Endothelial cell of umbilical vein (primary cell): Measurements from ENCODE around the gene PANK2. TPM values are rescaled to one million over a fixed set of nuclear protein-coding genes. Genes with fewer than 3 reads are reported as not detected.

Source experiments
- BruUV-seq: library from RNA; stranded (reverse); fragments of 400-500 nt; replicated peaks from 2 replicates; lab custom pipeline; 2021; lab: Mats Ljungman, UMichigan
- CTCF ChIA-PET: fragments of 300-600, 350-600 bp; sonication (Branson Sonifier 250); formaldehyde crosslinking; loops from one replicate; lab custom pipeline; 2021; ENCODE audit warnings: antibody characterized with exemption, inconsistent platforms; lab: Charles Lee
- POLR2A ChIA-PET: fragments of 300-600, 350-600 bp; sonication (Branson Sonifier 250); formaldehyde crosslinking; loops from one replicate; lab custom pipeline; 2021; ENCODE audit warnings: antibody characterized with exemption, inconsistent platforms; lab: Charles Lee
- DNase-seq: peaks from one replicate; pipeline ENCODE4 v3.0.0-alpha.2; 2011; ENCODE audit warnings: low read depth, low spot score
- FAIRE-seq: peaks from 2 replicates; lab custom pipeline; 2011; peaks lifted over from hg19 to GRCh38; lab: Jason Lieb, UNC
- H2AFZ ChIP-seq: 2 replicates; pipeline ENCODE4 v1.6.0; 2012; ENCODE audit warnings: low read depth, low read length, control low read depth, inconsistent platforms
- H3K27ac ChIP-seq: 2 replicates; pipeline ENCODE4 v1.5.1; 2011; ENCODE audit warnings: low read depth, mild to moderate bottlenecking, control low read depth, low read length, moderate library complexity; ENCODE audit not compliant: insufficient read depth
- H3K27me3 ChIP-seq, 2 experiments: 2 replicates each; pipeline versions ENCODE4 v1.6.0 to v1.6.1; 2011; ENCODE audit warnings: low read length in 2 of 2, mixed read lengths in 1 of 2; ENCODE audit not compliant: control insufficient read depth in 2 of 2, insufficient read depth in 2 of 2
- H3K36me3 ChIP-seq, 2 experiments: 2 replicates in 1 of 2; 3 replicates in 1 of 2; pipeline ENCODE4 v1.5.1; 2011; ENCODE audit warnings: low read length in 2 of 2, mild to moderate bottlenecking in 1 of 2, moderate library complexity in 1 of 2; ENCODE audit not compliant: control insufficient read depth in 2 of 2, insufficient read depth in 2 of 2; ENCODE audit errors: extremely low read depth in 1 of 2
- H3K4me1 ChIP-seq: 3 replicates; pipeline ENCODE4 v1.5.1; 2011; ENCODE audit warnings: mild to moderate bottlenecking, low read length; ENCODE audit not compliant: control insufficient read depth, insufficient read depth; ENCODE audit errors: extremely low read depth
- H3K4me2 ChIP-seq: 2 replicates; pipeline ENCODE4 v1.6.1; 2011; ENCODE audit warnings: low read length, control low read depth, mixed read lengths; ENCODE audit not compliant: insufficient read depth
- H3K4me3 ChIP-seq, 3 experiments: fragments of 200-600 bp in 1 of 3; sonication (generic), shearing (Covaris generic) in 1 of 3; replicated peaks in 1 of 3; 2 replicates each; pipeline ENCODE4 v1.5.1; 2011 to 2016; ENCODE audit warnings: control low read depth in 3 of 3, low read length in 3 of 3, mild to moderate bottlenecking in 2 of 3, inconsistent platforms in 1 of 3, low read depth in 1 of 3, moderate library complexity in 1 of 3; ENCODE audit not compliant: insufficient read depth in 1 of 3
- H3K79me2 ChIP-seq: 2 replicates; pipeline ENCODE4 v1.6.0; 2012; ENCODE audit warnings: low read length, inconsistent platforms; ENCODE audit not compliant: control insufficient read depth, insufficient read depth
- H3K9ac ChIP-seq: replicated peaks from 2 replicates; pipeline ENCODE3; 2011; ENCODE audit warnings: low read length, control low read depth; ENCODE audit not compliant: insufficient read depth; ENCODE audit errors: extremely low read depth
- H3K9me1 ChIP-seq: replicated peaks from 3 replicates; pipeline ENCODE4 v1.6.0; 2011; ENCODE audit warnings: mild to moderate bottlenecking, low read length; ENCODE audit not compliant: control insufficient read depth, insufficient read depth; ENCODE audit errors: extremely low read depth
- H3K9me3 ChIP-seq: replicated peaks from 2 replicates; pipeline ENCODE4 v1.5.1; 2012; ENCODE audit warnings: low read length, inconsistent platforms; ENCODE audit not compliant: control insufficient read depth, insufficient read depth
- H4K20me1 ChIP-seq: replicated peaks from 2 replicates; pipeline ENCODE3; 2011; ENCODE audit warnings: mild to moderate bottlenecking, low read length; ENCODE audit not compliant: control insufficient read depth, insufficient read depth; ENCODE audit errors: extremely low read depth
- EZH2 ChIP-seq: IDR thresholded peaks from 2 replicates; pipeline ENCODE4 v1.6.1; 2012; ENCODE audit warnings: borderline replicate concordance, low read depth, mild to moderate bottlenecking, moderate library complexity, low read length, inconsistent platforms; ENCODE audit not compliant: severe bottlenecking
- FOS ChIP-seq: IDR thresholded peaks from 2 replicates; pipeline ENCODE4 v1.6.1; 2011; ENCODE audit warnings: mild to moderate bottlenecking, low read length, moderate library complexity, borderline replicate concordance; ENCODE audit not compliant: insufficient read depth
- GATA2 ChIP-seq: IDR thresholded peaks from 2 replicates; pipeline ENCODE4 v1.7.0; 2011; ENCODE audit warnings: low read depth, mild to moderate bottlenecking, moderate library complexity, mixed read lengths, low read length; ENCODE audit not compliant: insufficient read length, insufficient read depth
- JUN ChIP-seq: IDR thresholded peaks from 2 replicates; pipeline ENCODE4 v1.6.1; 2011; ENCODE audit warnings: borderline replicate concordance, low read depth; ENCODE audit not compliant: insufficient read length, insufficient read depth
- MYC ChIP-seq: IDR thresholded peaks from one replicate; pipeline ENCODE4 v1.6.1; 2011; ENCODE audit warnings: mild to moderate bottlenecking, low read depth, low read length
- POLR2A ChIP-seq: IDR thresholded peaks from 2 replicates; pipeline ENCODE4 v1.6.1; 2012; ENCODE audit warnings: low read depth, mild to moderate bottlenecking, control low read depth, low read length
- POLR2AphosphoS5 ChIP-seq: IDR thresholded peaks from 2 replicates; pipeline ENCODE4 v1.6.1; 2012; ENCODE audit warnings: low read depth, mild to moderate bottlenecking, control low read depth, low read length, moderate library complexity; ENCODE audit not compliant: insufficient read depth
- dilution Hi-C: fragments of 300-500 bp; cut with MboI; formaldehyde crosslinking; loops from one replicate; pipeline ENCODE4 v1.15.0; 2019; ENCODE audit warnings: low sequenced_read_pairs; ENCODE audit not compliant: extremely low pct_ligation_motif_present
- intact Hi-C: fragments of 100-400 bp; cut with micrococcal nuclease; formaldehyde crosslinking; loops from one replicate; pipeline ENCODE4 v1.10.0; 2022
- polyA plus RNA-seq, 4 experiments: library from polyadenylated mRNA; depleted of rRNA in 3 of 4; stranded (reverse) in 3 of 4; unstranded in 1 of 4; fragments of >200 nt; gene quantifications; 2 replicates each; pipeline versions ENCODE4 v1.2.1 to v1.2.3, GENCODE V29; 2011 to 2012; ENCODE audit warnings: missing spikeins in 1 of 4
- total RNA-seq: library from RNA; stranded (reverse); gene quantifications from 2 replicates; pipeline ENCODE4 v1.2.3, GENCODE V29; 2021
- TF ChIP-seq, protein P1 (sequence below), 2 donors: IDR thresholded peaks; 1 replicate in 1 of 2; 2 replicates in 1 of 2; pipeline ENCODE4 v1.5.1; 2011; ENCODE audit warnings: low read length in 2 of 2, mild to moderate bottlenecking in 2 of 2, moderate library complexity in 2 of 2, control low read depth in 1 of 2, inconsistent platforms in 1 of 2, low read depth in 1 of 2; ENCODE audit not compliant: insufficient read depth in 1 of 2; ENCODE audit errors: extremely low read depth in 1 of 2
- TF ChIP-seq, protein P2 (sequence below): IDR thresholded peaks from 2 replicates; pipeline ENCODE4 v1.6.1; 2011; ENCODE audit not compliant: insufficient read depth, insufficient read length

PANK2 gene
- total and polyA plus RNA-seq, 2 donors (not counting 3 experiments of a cell fraction or from before 2014, with no cell fraction given) = 18.9 to 54.3 TPM

DNA sequence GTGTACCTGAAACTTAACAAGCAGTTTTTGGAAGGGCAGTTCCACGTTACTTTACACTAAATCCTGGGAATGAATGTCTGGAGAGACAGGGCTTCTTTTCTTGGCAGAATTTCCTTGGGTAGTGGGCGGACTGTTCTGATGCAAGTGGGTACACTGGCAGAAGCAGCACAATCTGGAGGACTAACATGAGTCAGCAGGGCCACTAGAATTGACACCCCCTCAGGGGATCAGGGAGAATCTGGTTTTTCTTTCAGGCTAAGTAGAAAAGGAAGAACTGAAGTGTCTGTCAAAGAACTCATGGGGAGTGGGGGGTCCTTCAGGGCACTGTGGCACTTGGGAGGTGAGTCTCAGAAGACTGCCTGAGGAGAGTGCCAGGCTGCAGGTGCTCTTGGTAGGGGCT, 34.6 kb downstream of the PANK2 start:
- no peaks in the 10 kb centered on the region for H3K4me1 ChIP-seq
- intact Hi-C loops (no loop called here), dilution Hi-C loops (no loop called here)
- H3K9me3 ChIP-seq = no peaks in the 10 kb centered on the region
- TF ChIP-seq, protein P1, sequence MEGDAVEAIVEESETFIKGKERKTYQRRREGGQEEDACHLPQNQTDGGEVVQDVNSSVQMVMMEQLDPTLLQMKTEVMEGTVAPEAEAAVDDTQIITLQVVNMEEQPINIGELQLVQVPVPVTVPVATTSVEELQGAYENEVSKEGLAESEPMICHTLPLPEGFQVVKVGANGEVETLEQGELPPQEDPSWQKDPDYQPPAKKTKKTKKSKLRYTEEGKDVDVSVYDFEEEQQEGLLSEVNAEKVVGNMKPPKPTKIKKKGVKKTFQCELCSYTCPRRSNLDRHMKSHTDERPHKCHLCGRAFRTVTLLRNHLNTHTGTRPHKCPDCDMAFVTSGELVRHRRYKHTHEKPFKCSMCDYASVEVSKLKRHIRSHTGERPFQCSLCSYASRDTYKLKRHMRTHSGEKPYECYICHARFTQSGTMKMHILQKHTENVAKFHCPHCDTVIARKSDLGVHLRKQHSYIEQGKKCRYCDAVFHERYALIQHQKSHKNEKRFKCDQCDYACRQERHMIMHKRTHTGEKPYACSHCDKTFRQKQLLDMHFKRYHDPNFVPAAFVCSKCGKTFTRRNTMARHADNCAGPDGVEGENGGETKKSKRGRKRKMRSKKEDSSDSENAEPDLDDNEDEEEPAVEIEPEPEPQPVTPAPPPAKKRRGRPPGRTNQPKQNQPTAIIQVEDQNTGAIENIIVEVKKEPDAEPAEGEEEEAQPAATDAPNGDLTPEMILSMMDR (IDR thresholded peaks at IDR 0.05; ENCODE audit: extremely low read depth in 1 of 2, insufficient read depth in 1 of 2, low read depth in 1 of 2, low read length in 2 of 2) = no peak
- TF ChIP-seq EZH2 (no peak), POLR2A (peak; percentile 8), MYC (no peak)
- peaks cover 29% of the 10 kb centered on the region for H3K79me2 ChIP-seq
- H4K20me1 ChIP-seq = peaks cover 6% of the 10 kb centered on the region
- no peak overlapping the region for H2AFZ ChIP-seq
- DNase-seq (no peak), FAIRE-seq (no peak)
- H3K9ac ChIP-seq = no peak overlapping the region
- no peaks in the 10 kb centered on the region for H3K9me1 ChIP-seq
- CTCF ChIA-PET = no interaction called here
- H3K4me2 ChIP-seq = no peak overlapping the region
- BruUV-seq = no TSS peak
- POLR2A ChIA-PET = no interaction called here
- no peaks in the 10 kb centered on the region for H3K27me3 ChIP-seq
- H3K4me3 ChIP-seq = no peak overlapping the region
- H3K36me3 ChIP-seq = peaks cover 20 to 21% of the 10 kb centered on the region in 2 experiments
- H3K27ac ChIP-seq = no peak overlapping the region

DNA sequence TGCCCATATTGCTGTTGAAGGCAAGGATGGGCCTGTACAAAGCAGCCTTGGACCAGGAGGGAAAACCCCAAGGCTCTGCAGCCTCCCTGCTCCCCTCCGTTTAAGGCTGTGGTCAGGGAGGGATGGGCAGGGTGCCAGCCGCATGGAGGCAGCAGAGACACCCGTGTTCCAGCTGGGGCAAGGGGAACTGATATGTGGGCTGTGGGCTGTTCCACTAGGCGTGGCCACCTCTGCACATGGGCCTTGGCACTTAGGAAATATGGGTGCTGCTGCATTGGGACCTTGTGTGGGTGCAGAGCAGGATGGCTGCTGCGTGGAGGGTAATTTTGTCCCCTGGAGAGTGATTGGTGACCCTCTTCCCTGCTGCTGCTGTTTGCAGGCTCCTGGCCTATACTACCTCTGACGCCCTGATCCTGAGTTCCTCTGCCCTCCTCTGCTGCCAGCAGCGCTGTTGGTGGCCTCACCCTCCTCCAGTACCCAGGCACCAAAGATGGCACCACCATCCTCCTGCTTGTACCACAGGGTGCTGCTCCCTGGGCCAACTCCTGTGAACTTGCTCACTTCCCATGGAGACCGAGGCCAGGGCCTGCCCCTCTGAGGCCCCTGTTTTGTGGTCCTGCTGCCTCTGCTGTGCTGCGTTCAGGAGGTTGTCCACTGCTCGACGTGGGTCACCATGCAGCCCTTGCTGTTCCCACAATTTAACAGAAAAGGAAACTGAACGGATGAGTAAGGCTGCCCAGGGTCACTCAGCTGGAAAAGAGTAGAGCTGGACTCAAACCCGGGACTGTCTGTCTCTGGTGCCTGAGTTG, 35.3 kb downstream of the PANK2 start:
- no peaks in the 10 kb centered on the region for H3K9me3 ChIP-seq
- no peaks in the 10 kb centered on the region for H3K4me1 ChIP-seq
- H3K79me2 ChIP-seq = peaks cover 22% of the 10 kb centered on the region
- ChIA-PET POLR2A (no interaction called here), CTCF (interaction anchor here (1.1 kb wide), 1 partner anchor 148 kb away, joined by 3 read pairs; no protein-coding TSS in a partner anchor)
- no peak overlapping the region for H3K4me2 ChIP-seq
- H3K4me3 ChIP-seq = no peak overlapping the region
- TF ChIP-seq POLR2AphosphoS5 (no peak), GATA2 (no peak), POLR2A (no peak), FOS (no peak), MYC (no peak), EZH2 (no peak), JUN (no peak)
- TF ChIP-seq, protein P2, sequence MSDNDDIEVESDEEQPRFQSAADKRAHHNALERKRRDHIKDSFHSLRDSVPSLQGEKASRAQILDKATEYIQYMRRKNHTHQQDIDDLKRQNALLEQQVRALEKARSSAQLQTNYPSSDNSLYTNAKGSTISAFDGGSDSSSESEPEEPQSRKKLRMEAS = no peak
- no peak overlapping the region for H2AFZ ChIP-seq
- DNase-seq = no peak
- dilution Hi-C loops (no loop called here), intact Hi-C loops (no loop called here)
- no peak overlapping the region for H3K9ac ChIP-seq
- no peaks in the 10 kb centered on the region for H3K9me1 ChIP-seq
- no peak overlapping the region for H3K27ac ChIP-seq
- peaks cover 19 to 20% of the 10 kb centered on the region in 2 experiments for H3K36me3 ChIP-seq
- no TSS peak for BruUV-seq
- FAIRE-seq = no peak
- H4K20me1 ChIP-seq = peaks cover 6% of the 10 kb centered on the region
- H3K27me3 ChIP-seq = no peaks in the 10 kb centered on the region
